Panc1 (cell line): ENCODE results near the gene TGFB1I1.
"Not testable (repeated sequence)": the region's sequence is repeated elsewhere in the genome, so short reads cannot be mapped to it uniquely, and the experiment has no call there.

Source experiments
- CTCF ChIP-seq: fragments of 450-650 bp; IDR thresholded peaks from 2 replicates; pipeline ENCODE4 v1.5.1; 2017; ENCODE audit warnings: mild to moderate bottlenecking
- POLR2AphosphoS5 ChIP-seq: IDR thresholded peaks from 2 replicates; pipeline ENCODE4 v1.6.1; 2012; ENCODE audit warnings: mild to moderate bottlenecking, low read depth, low read length, moderate library complexity
- SIN3A ChIP-seq: IDR thresholded peaks from 2 replicates; pipeline ENCODE4 v1.6.1; 2012; ENCODE audit warnings: low read depth, mild to moderate bottlenecking, low read length, moderate library complexity, borderline replicate concordance; ENCODE audit not compliant: insufficient read depth
- TCF7L2 ChIP-seq: IDR thresholded peaks from 2 replicates; pipeline ENCODE4 v1.6.1; 2011; ENCODE audit warnings: mild to moderate bottlenecking, low read depth, low read length, inconsistent platforms

- TF ChIP-seq CTCF, TCF7L2, POLR2AphosphoS5, SIN3A: not testable (repeated sequence)
These were observed 26.0 kb upstream of the TGFB1I1 start for GRCh38 chr16:31445931-31446330.
